ENCODE measurements around the gene DDX1. TPM values are rescaled to one million over a fixed set of nuclear protein-coding genes. Genes with fewer than 3 reads are reported as not detected.

Gene DDX1
- total RNA-seq, 1 donor from 2014 or later: 114 TPM

- peak; percentile 32 for DNase-seq (ENCODE audit: low spot score in 2 of 2)
- no peak for FAIRE-seq
Measured at GRCh38 chr2:15561574-15562344, 29.9 kb upstream of the DDX1 start.

- DNase-seq (ENCODE audit: low spot score in 2 of 2): no peak
- no peak for FAIRE-seq
Measured at GRCh38 chr2:15562354-15563031, 29.2 kb upstream of the DDX1 start.

GRCh38 chr2:15563227-15564100 lies 28.2 kb upstream of the DDX1 start:
- DNase-seq (ENCODE audit: low spot score in 2 of 2) (no peak), FAIRE-seq (no peak)

- no peak for FAIRE-seq
- DNase-seq (ENCODE audit: low spot score in 2 of 2): no peak
Measured at GRCh38 chr2:15565392-15565791, 26.3 kb upstream of the DDX1 start.

- DNase-seq (ENCODE audit: low spot score in 2 of 2) (no peak), FAIRE-seq (no peak)
Measured at GRCh38 chr2:15565994-15566671, 25.5 kb upstream of the DDX1 start.

- DNase-seq (ENCODE audit: low spot score in 2 of 2): no peak
- FAIRE-seq: no peak
Measured at GRCh38 chr2:15566912-15567311, 24.8 kb upstream of the DDX1 start.

- no peak for FAIRE-seq
- DNase-seq (ENCODE audit: low spot score in 2 of 2): no peak
Measured at GRCh38 chr2:15568874-15569273, 22.8 kb upstream of the DDX1 start.

GRCh38 chr2:15570104-15570503 lies 21.6 kb upstream of the DDX1 start:
- no peak for FAIRE-seq

GRCh38 chr2:15571729-15572128 lies 19.9 kb upstream of the DDX1 start:
- DNase-seq (ENCODE audit: low spot score in 2 of 2): no peak
- no peak for FAIRE-seq

More at GRCh38 chr2:15570104-15570503, 21.6 kb upstream of the DDX1 start:
- DNase-seq (ENCODE audit: low spot score in 2 of 2): no peak

- FAIRE-seq: no peak
Measured at GRCh38 chr2:15577071-15577735, 14.5 kb upstream of the DDX1 start.

GRCh38 chr2:15579641-15580040 lies 12.0 kb upstream of the DDX1 start:
- no peak for DNase-seq (ENCODE audit: low spot score in 2 of 2)
- no peak for FAIRE-seq

More at GRCh38 chr2:15577071-15577735, 14.5 kb upstream of the DDX1 start:
- DNase-seq (ENCODE audit: low spot score in 2 of 2): peak in 1 of 2 donors; percentile 52

- no peak for DNase-seq (ENCODE audit: low spot score in 2 of 2)
- FAIRE-seq: no peak
Measured at GRCh38 chr2:15580451-15580850, 11.2 kb upstream of the DDX1 start.

GRCh38 chr2:15582710-15583357 lies 8.8 kb upstream of the DDX1 start:
- FAIRE-seq (no peak), DNase-seq (ENCODE audit: low spot score in 2 of 2) (no peak)

- DNase-seq (ENCODE audit: low spot score in 2 of 2): no peak
- FAIRE-seq: no peak
Measured at GRCh38 chr2:15583826-15584225, 7.8 kb upstream of the DDX1 start.

- DNase-seq (ENCODE audit: low spot score in 2 of 2) (no peak), FAIRE-seq (no peak)
Measured at GRCh38 chr2:15584316-15584715, 7.4 kb upstream of the DDX1 start.

GRCh38 chr2:15584767-15585469 lies 6.8 kb upstream of the DDX1 start:
- FAIRE-seq (no peak), DNase-seq (ENCODE audit: low spot score in 2 of 2) (no peak)

GRCh38 chr2:15588329-15588919 lies 3.2 kb upstream of the DDX1 start:
- DNase-seq (ENCODE audit: low spot score in 2 of 2) (peak in 1 of 2 donors; percentile 22), FAIRE-seq (no peak)

GRCh38 chr2:15591373-15591691 lies 336 bp upstream of the DDX1 start:
- no peak for FAIRE-seq

GRCh38 chr2:15593327-15593705 lies 1.6 kb downstream of the DDX1 start:
- FAIRE-seq (no peak), DNase-seq (ENCODE audit: low spot score in 2 of 2) (no peak)

More at GRCh38 chr2:15591373-15591691, 336 bp upstream of the DDX1 start:
- DNase-seq (ENCODE audit: low spot score in 2 of 2): no peak
